ENCODE measurements around the gene CNGA3. TPM values are rescaled to one million over a fixed set of nuclear protein-coding genes. Genes with fewer than 3 reads are reported as not detected.

CNGA3 gene
- total RNA-seq, 4 donors from 2014 or later = 0.09 TPM; not detected in 3

- Histone ChIP-seq H3K36me3 (no peaks in the 10 kb centered on the region), H3K4me1 (no peaks in the 10 kb centered on the region), H3K9me3 (no peaks in the 10 kb centered on the region), H3K27ac (no peak overlapping the region), H3K27me3 (peaks cover 0 to 3% (median 0%) of the 10 kb centered on the region in 3 donors), H3K4me3 (no peak overlapping the region)
- ATAC-seq (no peak), DNase-seq (no peak)
- in situ Hi-C loops (cut with MboI; ENCODE audit: low sequenced_read_pairs in 4 of 4) = no loop called here
- intact Hi-C loops (cut with DNase I; ENCODE audit: low total_unique reads) = no loop called here
- TF ChIP-seq CTCF (IDR thresholded peaks at IDR 0.05 in 4 of 5, conservative IDR thresholded peaks at IDR 0.05 in 1 of 5) (no peak), POLR2A (IDR thresholded peaks at IDR 0.05) (no peak)
These were observed 52.9 kb downstream of the CNGA3 start for GRCh38 chr2:98399140-98399539.

- Histone ChIP-seq H3K4me1 (no peaks in the 10 kb centered on the region), H3K36me3 (no peaks in the 10 kb centered on the region), H3K4me3 (no peak overlapping the region), H3K9me3 (no peaks in the 10 kb centered on the region), H3K27ac (no peak overlapping the region), H3K27me3 (no peaks in the 10 kb centered on the region)
- in situ Hi-C loops (cut with MboI; ENCODE audit: low sequenced_read_pairs in 4 of 4) (loop anchor here in 2 of 4 donors (25.0 kb wide), 2 partner anchors 158 to 433 kb away; no protein-coding TSS in a partner anchor), intact Hi-C loops (cut with DNase I; ENCODE audit: low total_unique reads) (no loop called here)
- DNase-seq (no peak), ATAC-seq (no peak)
- TF ChIP-seq POLR2A (IDR thresholded peaks at IDR 0.05) (no peak), CTCF (IDR thresholded peaks at IDR 0.05 in 4 of 5, conservative IDR thresholded peaks at IDR 0.05 in 1 of 5) (no peak)
These were observed 57.6 kb downstream of the CNGA3 start for GRCh38 chr2:98403878-98404277.

GRCh38 chr2:98404556-98405250 is 58.4 kb downstream of the CNGA3 start:
- intact Hi-C loops (cut with DNase I; ENCODE audit: low total_unique reads) = no loop called here
- TF ChIP-seq CTCF (IDR thresholded peaks at IDR 0.05 in 4 of 5, conservative IDR thresholded peaks at IDR 0.05 in 1 of 5) = no peak
- no peak for TF ChIP-seq POLR2A (IDR thresholded peaks at IDR 0.05)
- ATAC-seq = no peak

DNA sequence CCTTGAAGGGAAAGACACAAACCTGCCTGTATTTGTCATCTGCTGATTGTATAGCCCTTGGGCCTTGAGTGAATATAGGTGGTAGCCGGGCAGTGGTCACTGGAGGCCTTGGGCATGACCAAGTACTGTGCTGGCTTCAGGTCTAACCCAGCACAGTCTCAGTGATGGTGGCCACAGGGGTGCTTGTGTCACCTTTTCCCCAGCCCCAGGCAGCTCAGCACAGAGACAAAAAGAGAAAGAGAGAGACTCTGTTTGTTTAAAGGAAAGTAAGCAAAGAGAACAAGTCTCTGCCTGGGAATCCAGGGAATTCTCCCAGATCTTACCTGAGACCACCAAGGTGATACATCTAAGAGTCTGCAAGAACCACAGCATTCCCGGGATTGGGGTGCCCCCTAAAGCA is 59.0 kb downstream of the CNGA3 start:
- Histone ChIP-seq H3K27ac (no peak overlapping the region), H3K9me3 (no peaks in the 10 kb centered on the region), H3K36me3 (no peaks in the 10 kb centered on the region), H3K4me1 (no peaks in the 10 kb centered on the region), H3K27me3 (no peaks in the 10 kb centered on the region), H3K4me3 (no peak overlapping the region)
- no peak for TF ChIP-seq CTCF (IDR thresholded peaks at IDR 0.05 in 4 of 5, conservative IDR thresholded peaks at IDR 0.05 in 1 of 5)
- no peak for TF ChIP-seq POLR2A (IDR thresholded peaks at IDR 0.05)
- ATAC-seq (no peak), DNase-seq (no peak)
- in situ Hi-C loops (cut with MboI; ENCODE audit: low sequenced_read_pairs in 4 of 4) (loop anchor here in 2 of 4 donors (25.0 kb wide), 2 partner anchors 157 to 432 kb away; no protein-coding TSS in a partner anchor), intact Hi-C loops (cut with DNase I; ENCODE audit: low total_unique reads) (no loop called here)

More at GRCh38 chr2:98404556-98405250, 58.4 kb downstream of the CNGA3 start:
- Histone ChIP-seq H3K27ac (no peak overlapping the region), H3K4me1 (no peaks in the 10 kb centered on the region), H3K9me3 (no peaks in the 10 kb centered on the region), H3K27me3 (no peaks in the 10 kb centered on the region), H3K4me3 (no peak overlapping the region), H3K36me3 (no peaks in the 10 kb centered on the region)
- DNase-seq = no peak
- in situ Hi-C loops (cut with MboI; ENCODE audit: low sequenced_read_pairs in 4 of 4) = loop anchor here in 2 of 4 donors (25.0 kb wide), 2 partner anchors 158 to 433 kb away; no protein-coding TSS in a partner anchor

All from gastrocnemius medialis (tissue), 4 donors.